Activated naive CD4-positive, alpha-beta T cell treated with anti-CD3 and anti-CD28 coated beads, Interleukin-2, amount 50 U/mL, for 72 hours (primary cell): Measurements from ENCODE around the gene ARHGAP30. TPM values are rescaled to one million over a fixed set of nuclear protein-coding genes. Genes with fewer than 3 reads are reported as not detected.
"Not testable (repeated sequence)": the region's sequence is repeated elsewhere in the genome, so short reads cannot be mapped to it uniquely, and the experiment has no call there.

Experiments used
- ATAC-seq, 2 donors: fragments of 150-1000 bp; cut with Tn5 transposase; 2 replicates each; pipeline ENCODE4 v1.10.0; 2021; ENCODE audit warnings: mild to moderate bottlenecking in 2 of 2, moderate library complexity in 2 of 2
- DNase-seq, 2 donors: peaks; one replicate each; pipeline ENCODE4 v3.0.0; 2021 to 2022; ENCODE audit warnings: low spot score in 2 of 2
- H3K27ac Mint-ChIP-seq, 2 donors: one replicate each; pipeline ENCODE4 v1.8.0; 2022; ENCODE audit warnings: mild to moderate bottlenecking in 2 of 2, mixed read lengths in 2 of 2
- H3K36me3 Mint-ChIP-seq, 2 donors: one replicate each; pipeline ENCODE4 v1.8.0; 2022; ENCODE audit warnings: mixed read lengths in 2 of 2
- H3K9me3 Mint-ChIP-seq, 2 donors: one replicate each; pipeline ENCODE4 v1.8.0; 2022; ENCODE audit warnings: mixed read lengths in 2 of 2
- total RNA-seq, 2 donors: library from RNA; stranded (reverse); gene quantifications; one replicate each; pipeline ENCODE4 v1.2.3, GENCODE V29; 2022

Gene ARHGAP30
- total RNA-seq, 2 donors from 2014 or later, result 116 to 180 TPM

DNA sequence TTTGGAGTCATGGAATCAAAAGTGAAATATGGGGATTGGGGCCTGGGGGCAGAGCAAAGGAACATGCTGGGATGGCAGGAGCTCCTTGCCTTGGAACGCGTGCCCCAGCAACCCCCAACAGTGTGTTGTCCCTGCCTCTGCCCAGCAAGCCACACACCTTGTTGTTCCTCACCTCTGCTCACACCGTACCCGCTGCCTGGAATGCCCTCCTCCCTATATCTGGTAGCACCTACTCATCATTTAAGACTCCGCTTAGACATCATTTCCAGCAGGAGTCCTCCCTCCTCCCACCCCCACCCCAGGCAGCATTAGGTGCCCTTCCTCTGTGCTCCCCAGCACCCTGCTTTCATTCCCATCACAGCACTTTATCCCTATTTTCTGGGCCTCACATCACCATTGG, 11.8 kb upstream of the ARHGAP30 start:
- no peaks in the 10 kb centered on the region for H3K36me3 Mint-ChIP-seq
- DNase-seq, result no peak
- no peak for ATAC-seq
- peak overlapping the region in 1 of 2 donors; percentile 15 for H3K27ac Mint-ChIP-seq
- H3K9me3 Mint-ChIP-seq, result no peaks in the 10 kb centered on the region

DNA sequence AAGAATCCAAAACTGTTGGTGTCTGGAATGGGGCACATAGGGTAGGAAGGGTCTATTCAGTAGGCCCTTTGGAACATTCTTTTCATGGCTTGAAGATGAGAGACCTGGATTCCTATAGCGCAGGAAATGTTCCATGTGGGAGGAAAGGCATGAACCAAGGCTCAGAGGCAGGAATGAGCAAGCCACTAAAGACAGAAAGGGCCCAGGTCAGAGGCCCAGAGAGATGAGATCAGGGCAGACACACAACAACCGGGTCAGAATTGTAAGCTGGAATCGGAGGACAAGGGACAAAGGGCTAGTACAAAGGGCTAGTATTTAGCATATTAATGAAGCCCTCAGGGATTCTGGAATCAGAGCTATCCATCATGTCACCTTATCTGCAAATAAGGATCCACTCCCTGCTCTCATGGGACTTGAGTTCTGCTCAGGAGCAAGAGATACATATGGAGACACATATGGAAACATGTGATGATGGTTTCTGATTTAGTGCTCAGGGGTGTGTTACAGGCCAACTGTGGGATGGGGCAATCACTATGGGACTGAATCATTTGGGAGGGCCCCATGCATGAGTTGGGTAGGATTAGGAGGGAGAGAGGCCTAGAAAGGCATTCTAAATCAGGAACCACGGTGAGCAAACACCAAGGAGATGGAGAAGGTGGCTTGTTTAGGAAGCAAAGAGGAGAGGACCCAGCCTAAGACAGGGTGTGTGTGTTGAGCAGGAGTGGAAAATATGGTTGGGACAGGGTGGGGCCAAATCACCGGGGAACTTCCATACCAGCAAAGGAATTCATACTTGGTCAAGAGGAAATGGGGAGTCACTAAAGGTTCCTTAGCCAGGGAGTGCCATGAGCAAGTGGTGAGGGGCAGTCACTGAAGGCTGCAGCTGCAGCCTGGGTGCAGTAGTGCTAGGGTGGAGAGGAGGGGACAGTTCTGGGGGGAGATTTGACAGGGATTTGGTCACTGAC, 11.0 kb upstream of the ARHGAP30 start:
- DNase-seq (no peak), ATAC-seq (peak in 1 of 2 donors; percentile 21)
- Mint-ChIP-seq H3K36me3 (no peaks in the 10 kb centered on the region), H3K9me3 (no peaks in the 10 kb centered on the region), H3K27ac (peak overlapping the region in 1 of 2 donors; percentile 86)

- H3K36me3 Mint-ChIP-seq, result no peaks in the 10 kb centered on the region
- DNase-seq (no peak), ATAC-seq (no peak)
- H3K27ac Mint-ChIP-seq, result no peak overlapping the region
- no peaks in the 10 kb centered on the region for H3K9me3 Mint-ChIP-seq
Measured at GRCh38 chr1:161079436-161080110, 9.9 kb upstream of the ARHGAP30 start.

- ATAC-seq, result no peak
- no peak for DNase-seq
- Mint-ChIP-seq H3K9me3 (no peaks in the 10 kb centered on the region), H3K27ac (no peak overlapping the region), H3K36me3 (no peaks in the 10 kb centered on the region)
Measured at GRCh38 chr1:161077426-161077825, 7.7 kb upstream of the ARHGAP30 start.

DNA sequence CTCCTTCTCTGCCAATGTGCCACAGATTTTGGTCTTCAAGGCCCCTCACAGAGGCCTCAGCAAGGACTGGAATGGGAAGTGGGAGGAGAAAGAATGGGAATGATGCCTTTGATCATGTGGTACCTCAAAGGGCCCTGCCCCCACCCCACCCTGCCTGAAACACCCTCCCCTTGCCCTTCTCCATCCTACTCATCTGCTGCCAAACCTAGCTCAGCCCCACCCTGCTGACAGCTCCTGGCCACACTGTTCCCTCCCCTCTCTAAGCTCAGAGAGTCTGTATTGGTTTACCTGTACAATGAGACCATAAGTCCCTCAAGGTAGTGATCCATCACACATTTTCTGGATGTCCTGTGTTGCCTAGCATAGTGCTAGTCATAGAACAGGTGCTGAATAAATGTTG, 6.7 kb upstream of the ARHGAP30 start:
- ATAC-seq (no peak), DNase-seq (no peak)
- H3K9me3 Mint-ChIP-seq, result no peaks in the 10 kb centered on the region
- H3K36me3 Mint-ChIP-seq, result no peaks in the 10 kb centered on the region
- no peak overlapping the region for H3K27ac Mint-ChIP-seq

DNA sequence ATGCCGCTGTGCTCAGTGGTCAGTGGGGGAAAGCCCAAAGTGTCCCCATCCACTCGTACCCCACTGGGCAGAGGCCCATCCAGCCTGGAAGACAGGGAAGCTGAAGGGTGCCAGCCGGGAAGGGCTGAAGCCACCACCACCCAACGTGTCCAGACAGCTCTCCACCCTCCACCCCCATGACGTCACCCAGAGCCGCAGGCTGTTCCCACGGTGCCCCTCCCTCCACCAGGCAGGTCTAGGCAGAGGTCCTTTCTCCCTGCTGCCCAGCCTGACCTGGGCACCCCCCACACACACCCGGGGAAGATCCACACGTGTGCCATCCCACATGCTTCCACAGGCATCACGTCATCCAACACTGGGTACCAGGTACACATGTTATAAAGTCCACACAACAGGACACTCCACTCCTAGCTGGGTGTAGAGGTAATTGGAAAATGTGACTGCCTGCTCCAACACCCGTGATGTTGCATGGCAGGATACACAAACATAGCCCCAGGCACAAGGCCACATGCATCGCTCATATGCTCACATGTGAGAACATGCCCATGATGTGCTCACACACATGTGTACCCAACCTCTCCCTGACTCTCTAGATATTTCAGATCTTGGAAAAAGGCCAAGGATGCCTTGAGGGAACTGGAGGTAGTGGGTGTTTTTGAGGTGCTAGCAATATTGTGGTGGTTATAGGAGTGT, 5.1 kb upstream of the ARHGAP30 start:
- Mint-ChIP-seq H3K36me3 (no peaks in the 10 kb centered on the region), H3K27ac (peak overlapping the region; percentile 55 to 71), H3K9me3 (no peaks in the 10 kb centered on the region)
- DNase-seq (no peak), ATAC-seq (no peak)

- DNase-seq (no peak), ATAC-seq (no peak)
- Mint-ChIP-seq H3K36me3 (peaks cover 10 to 12% of the 10 kb centered on the region in 2 donors), H3K27ac (peak overlapping the region; percentile 62 to 71), H3K9me3 (no peaks in the 10 kb centered on the region)
Measured at GRCh38 chr1:161073474-161074121, 3.9 kb upstream of the ARHGAP30 start.

DNA sequence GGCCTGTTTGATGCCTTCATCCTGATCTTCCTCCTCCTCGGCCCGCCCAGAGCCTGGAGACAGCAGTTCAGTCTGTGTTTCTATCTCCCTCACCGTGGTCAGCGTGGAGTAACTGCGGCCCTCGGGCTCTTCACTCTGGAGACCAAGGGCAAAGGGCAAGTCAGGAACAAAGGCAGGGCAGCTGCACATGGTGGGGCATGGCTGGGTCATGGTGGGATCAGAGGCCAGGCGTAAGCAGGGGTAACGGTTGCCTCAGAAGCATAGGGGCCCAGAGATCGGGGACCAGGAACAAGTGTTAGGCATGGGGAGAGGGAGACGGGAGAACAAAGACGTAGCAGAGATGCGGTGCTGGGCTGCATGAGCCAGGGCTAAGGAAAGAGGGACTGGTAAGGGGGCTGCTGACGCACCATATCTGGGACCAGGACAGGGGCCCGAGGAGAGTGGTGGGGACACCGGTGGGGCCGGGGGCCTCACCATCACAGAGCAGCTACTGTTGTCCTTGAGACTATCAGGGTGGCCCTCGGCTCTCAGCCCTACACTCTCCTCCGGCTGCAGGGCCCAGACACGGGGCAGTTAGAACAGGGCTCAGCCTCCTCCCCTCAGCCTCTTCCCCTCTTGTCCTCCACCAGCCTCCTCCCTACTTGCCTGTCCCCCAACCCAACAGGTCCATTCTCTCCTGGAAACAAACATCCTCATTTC, 3.2 kb upstream of the ARHGAP30 start:
- no peak for ATAC-seq
- no peak for DNase-seq
- H3K36me3 Mint-ChIP-seq, result peaks cover 14 to 19% of the 10 kb centered on the region in 2 donors
- H3K27ac Mint-ChIP-seq, result peak overlapping the region; percentile 62 to 71
- H3K9me3 Mint-ChIP-seq, result no peaks in the 10 kb centered on the region

DNA sequence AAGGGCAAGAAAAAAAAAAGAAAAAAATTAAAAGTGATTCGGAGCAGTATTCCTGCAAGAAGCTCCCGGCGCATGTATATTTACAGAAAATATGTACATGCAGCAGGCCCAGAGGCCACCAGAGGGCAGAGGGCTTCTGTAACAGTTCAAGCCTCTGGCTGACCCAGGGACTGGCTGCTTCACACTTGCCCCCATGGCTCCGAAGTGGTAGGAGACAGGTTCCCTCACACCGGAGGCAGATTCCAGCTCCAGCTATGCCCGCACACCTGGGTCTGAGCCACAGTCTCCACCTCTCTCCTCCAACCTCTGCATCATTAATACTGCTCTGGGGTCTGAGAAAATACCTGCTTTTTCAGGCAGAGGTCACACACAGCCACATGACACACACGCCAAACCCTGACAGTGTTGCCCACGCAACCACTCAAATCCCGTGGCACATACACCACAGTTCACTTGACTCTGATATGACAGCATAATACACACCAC, 2.2 kb upstream of the ARHGAP30 start:
- Mint-ChIP-seq H3K36me3 (peaks cover 23 to 28% of the 10 kb centered on the region in 2 donors), H3K9me3 (no peaks in the 10 kb centered on the region), H3K27ac (peak overlapping the region; percentile 28 to 65)
- DNase-seq (peak in 1 of 2 donors; percentile 51), ATAC-seq (no peak)

DNA sequence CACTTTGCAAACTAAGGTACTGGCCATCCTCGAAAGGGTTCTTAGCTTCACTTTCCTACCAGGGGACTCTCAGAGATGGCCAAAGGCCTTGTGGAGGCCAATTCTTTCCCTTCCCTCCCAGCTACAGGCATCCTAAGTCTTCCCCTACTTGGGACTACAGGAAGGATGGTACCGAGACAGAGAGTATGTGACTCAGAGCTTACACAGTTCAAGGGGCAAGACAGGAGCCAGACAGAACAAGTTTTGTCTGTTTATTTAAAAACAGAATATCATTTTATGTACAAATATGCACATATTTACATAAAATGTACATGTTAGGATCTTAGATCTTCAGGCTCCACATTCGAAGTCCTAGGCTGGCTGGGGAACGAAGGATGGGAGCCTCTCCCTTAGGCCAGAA, 1.1 kb upstream of the ARHGAP30 start:
- H3K27ac Mint-ChIP-seq, result peak overlapping the region in 1 of 2 donors; percentile 97

GRCh38 chr1:161069241-161069640, 450 bp downstream of the ARHGAP30 start:
- Mint-ChIP-seq H3K9me3 (no peaks in the 10 kb centered on the region), H3K36me3 (peaks cover 33 to 45% of the 10 kb centered on the region in 2 donors), H3K27ac (peak overlapping the region; percentile 95 to 97)
- ATAC-seq (peak in 1 of 2 donors; percentile 0), DNase-seq (peak in 1 of 2 donors; percentile 65)

More for the DNA sequence above, 1.1 kb upstream of the ARHGAP30 start:
- H3K36me3 Mint-ChIP-seq, result peaks cover 30 to 40% of the 10 kb centered on the region in 2 donors
- H3K9me3 Mint-ChIP-seq, result no peaks in the 10 kb centered on the region
- no peak for ATAC-seq
- no peak for DNase-seq

- ATAC-seq (peak; percentile 64 to 81), DNase-seq (peak; percentile 75 to 86)
- H3K9me3 Mint-ChIP-seq, result no peaks in the 10 kb centered on the region
- H3K27ac Mint-ChIP-seq, result peak overlapping the region; percentile 95 to 97
- H3K36me3 Mint-ChIP-seq, result peaks cover 38 to 49% of the 10 kb centered on the region in 2 donors
Measured at GRCh38 chr1:161068306-161069234, 1.1 kb downstream of the ARHGAP30 start.

DNA sequence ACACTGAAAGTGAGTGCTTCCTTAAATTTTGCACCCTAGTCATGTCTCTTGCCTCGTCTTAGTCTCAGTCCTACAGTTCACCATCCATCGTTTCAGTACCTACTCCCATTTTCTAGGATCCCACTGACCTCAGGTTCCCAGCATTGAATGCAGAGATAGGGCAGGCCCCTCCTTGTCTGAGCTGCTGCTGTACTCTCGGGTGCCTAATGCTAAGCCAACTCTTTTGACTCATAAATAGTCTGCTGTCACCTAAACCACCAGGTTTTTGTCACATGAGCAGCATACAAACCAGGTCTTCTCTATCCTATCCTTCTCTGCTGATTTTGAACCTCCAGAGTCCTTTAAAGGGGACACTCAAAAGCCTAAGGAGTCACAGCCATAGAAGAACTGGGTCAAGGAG, 3.0 kb downstream of the ARHGAP30 start:
- DNase-seq, result no peak
- Mint-ChIP-seq H3K36me3 (peaks cover 38 to 56% of the 10 kb centered on the region in 2 donors), H3K9me3 (no peaks in the 10 kb centered on the region), H3K27ac (peak overlapping the region; percentile 95 to 97)
- ATAC-seq, result peak; percentile 32

GRCh38 chr1:161065681-161066080, 4.0 kb downstream of the ARHGAP30 start:
- not testable (repeated sequence) for DNase-seq, H3K27ac Mint-ChIP-seq, H3K9me3 Mint-ChIP-seq, ATAC-seq
- peaks cover 38 to 56% of the 10 kb centered on the region in 2 donors for H3K36me3 Mint-ChIP-seq

GRCh38 chr1:161063936-161064335, 5.8 kb downstream of the ARHGAP30 start:
- Mint-ChIP-seq H3K36me3 (peaks cover 32 to 61% of the 10 kb centered on the region in 2 donors), H3K27ac (peak overlapping the region in 1 of 2 donors; percentile 69)
- ATAC-seq, DNase-seq, H3K9me3 Mint-ChIP-seq: not testable (repeated sequence)
